K562 (cell line): ENCODE measurements around the gene TRAP1. TPM values are rescaled to one million over a fixed set of nuclear protein-coding genes. Genes with fewer than 3 reads are reported as not detected.

ENCODE experiments used
- HMGN3 ChIP-seq: IDR thresholded peaks from 2 replicates; pipeline ENCODE4 v1.6.1; 2011; ENCODE audit warnings: borderline replicate concordance, low read depth, mild to moderate bottlenecking, mixed read lengths, low read length; ENCODE audit not compliant: insufficient read length; ENCODE audit errors: extremely low read depth
- NBN ChIP-seq: fragments of 450-650 bp; IDR thresholded peaks from 2 replicates; pipeline ENCODE4 v1.6.1; 2016; ENCODE audit warnings: low read depth, mild to moderate bottlenecking
- POLR2G ChIP-seq: fragments of 200-400 bp; formaldehyde crosslinking; IDR thresholded peaks from 2 replicates; pipeline ENCODE4 v1.6.1; 2017; ENCODE audit warnings: low read depth, mild to moderate bottlenecking, antibody characterized with exemption, low read length, moderate library complexity
- RNF2 ChIP-seq: sonication (generic); IDR thresholded peaks from 2 replicates; pipeline ENCODE4 v1.6.1; 2016
- SRSF3 ChIP-seq: fragments of 200-400 bp; formaldehyde crosslinking; IDR thresholded peaks from 2 replicates; pipeline ENCODE4 v1.6.1; 2016; ENCODE audit warnings: mild to moderate bottlenecking, low read length, moderate library complexity; ENCODE audit not compliant: insufficient read depth
- ZNF12 ChIP-seq: sonication (generic); formaldehyde crosslinking; IDR thresholded peaks from 2 replicates; pipeline ENCODE4 v1.4.0; 2020; ENCODE audit warnings: mild to moderate bottlenecking, missing genetic modification reagents
- ZNF431 ChIP-seq: sonication (generic); formaldehyde crosslinking; IDR thresholded peaks from 2 replicates; pipeline ENCODE4 v1.8.0; 2022; ENCODE audit warnings: mild to moderate bottlenecking, missing genetic modification reagents
- polyA plus RNA-seq, 8 experiments: library from polyadenylated mRNA; depleted of rRNA in 4 of 8; stranded (reverse) in 5 of 8; unstranded in 3 of 8; fragments of >200 nt; fragmentation: Nextera tagmentation in 2 of 8; fragmentation: Illumina TruSeq in 1 of 8; extraction: Ambion mirVana in 2 of 8; extraction: Trizol in 1 of 8; gene quantifications; 2 replicates each; pipeline versions ENCODE4 v1.2.1 to v1.2.3, GENCODE V29; 2011 to 2014; ENCODE audit warnings: inconsistent platforms in 1 of 8, missing spikeins in 1 of 8
- total RNA-seq, 7 experiments: library from RNA; depleted of rRNA in 6 of 7; stranded (reverse); fragments of >200 nt in 6 of 7; fragmentation: Illumina TruSeq in 2 of 7; extraction: Trizol in 2 of 7; gene quantifications; 2 replicates each; pipeline versions ENCODE4 v1.2.1 to v1.2.3, GENCODE V29; 2011 to 2021; ENCODE audit warnings: low replicate concordance in 1 of 7
- TF ChIP-seq, protein P1 (sequence below): fragments of 250-450 bp; sonication (Bioruptor Pico); IDR thresholded peaks from 2 replicates; pipeline ENCODE4 v1.8.0; 2022; ENCODE audit warnings: inconsistent platforms
- TF ChIP-seq, protein P2 (sequence below): fragments of 250-450 bp; sonication (Bioruptor Pico); IDR thresholded peaks from 2 replicates; pipeline ENCODE4 v1.4.0; 2020; ENCODE audit warnings: mild to moderate bottlenecking, moderate library complexity
- TF ChIP-seq, protein P3 (sequence below), 2 experiments: IDR thresholded peaks in 1 of 2; conservative IDR thresholded peaks in 1 of 2; 2 replicates each; pipeline ENCODE4 v1.6.1; 2016; ENCODE audit warnings: low read depth in 2 of 2, mild to moderate bottlenecking in 1 of 2, missing compliant biosample characterization in 1 of 2, missing genetic modification characterization in 1 of 2, moderate library complexity in 1 of 2
- TF ChIP-seq, protein P4 (sequence below): fragments of 250-450 bp; sonication (Bioruptor Pico); IDR thresholded peaks from 2 replicates; pipeline ENCODE4 v1.6.1; 2021; ENCODE audit warnings: mild to moderate bottlenecking
- TF ChIP-seq, protein P5 (sequence below): sonication (generic); formaldehyde crosslinking; IDR thresholded peaks from 2 replicates; pipeline ENCODE4 v1.8.0; 2022; ENCODE audit warnings: mild to moderate bottlenecking, missing genetic modification reagents

The TRAP1 gene
- total and polyA plus RNA-seq, 9 of the 15 experiments (the other 6 are each of a cell fraction or from before 2014, with no cell fraction given), result 19.1 to 436 (median 301) TPM

DNA sequence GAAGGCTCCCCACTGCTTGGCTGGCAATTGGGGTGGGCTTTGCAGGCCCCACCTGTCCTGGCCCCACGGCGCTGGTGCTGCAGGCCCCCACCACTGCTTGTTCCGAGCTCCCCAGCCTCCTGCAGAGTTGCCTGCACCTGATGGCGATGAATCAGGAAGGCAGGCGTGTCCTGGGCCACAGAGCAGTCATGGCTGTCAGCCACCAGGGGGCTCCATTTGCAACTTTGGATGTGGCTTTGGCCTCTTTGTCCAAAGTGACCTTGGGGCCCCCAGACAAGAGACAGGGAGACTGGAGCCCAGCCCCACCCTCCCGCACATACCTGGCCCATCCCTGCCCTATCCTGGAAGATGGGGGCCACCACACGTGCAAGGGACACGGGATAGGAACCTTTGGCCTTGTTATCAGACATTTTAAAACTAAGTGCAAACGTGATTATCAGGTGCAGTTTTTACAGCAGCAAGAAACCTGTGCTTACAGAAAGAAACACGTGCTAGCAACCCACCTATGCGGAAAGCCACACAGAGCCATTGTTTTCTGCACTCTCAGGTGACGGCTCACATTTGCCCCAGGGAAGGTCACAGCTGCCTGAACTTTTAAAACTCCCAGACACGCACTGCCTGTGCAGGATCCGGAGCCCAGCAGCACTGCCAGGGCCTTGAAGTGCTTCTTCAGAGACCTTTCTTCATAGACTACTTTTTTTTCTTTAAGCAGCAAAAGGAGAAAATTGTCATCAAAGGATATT lies 62.9 kb downstream of the TRAP1 start, which contains the start of gene DNASE1 (continued):
- TF ChIP-seq RNF2 (no peak), SRSF3 (no peak), ZNF431 (CRISPR knock-in tag) (no peak), NBN (no peak), ZNF12 (CRISPR knock-in tag) (no peak), POLR2G (peak; percentile 69), HMGN3 (no peak)
- TF ChIP-seq, protein P1, sequence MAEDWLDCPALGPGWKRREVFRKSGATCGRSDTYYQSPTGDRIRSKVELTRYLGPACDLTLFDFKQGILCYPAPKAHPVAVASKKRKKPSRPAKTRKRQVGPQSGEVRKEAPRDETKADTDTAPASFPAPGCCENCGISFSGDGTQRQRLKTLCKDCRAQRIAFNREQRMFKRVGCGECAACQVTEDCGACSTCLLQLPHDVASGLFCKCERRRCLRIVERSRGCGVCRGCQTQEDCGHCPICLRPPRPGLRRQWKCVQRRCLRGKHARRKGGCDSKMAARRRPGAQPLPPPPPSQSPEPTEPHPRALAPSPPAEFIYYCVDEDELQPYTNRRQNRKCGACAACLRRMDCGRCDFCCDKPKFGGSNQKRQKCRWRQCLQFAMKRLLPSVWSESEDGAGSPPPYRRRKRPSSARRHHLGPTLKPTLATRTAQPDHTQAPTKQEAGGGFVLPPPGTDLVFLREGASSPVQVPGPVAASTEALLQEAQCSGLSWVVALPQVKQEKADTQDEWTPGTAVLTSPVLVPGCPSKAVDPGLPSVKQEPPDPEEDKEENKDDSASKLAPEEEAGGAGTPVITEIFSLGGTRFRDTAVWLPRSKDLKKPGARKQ (CRISPR knock-in tag), result no peak
- TF ChIP-seq, protein P2, sequence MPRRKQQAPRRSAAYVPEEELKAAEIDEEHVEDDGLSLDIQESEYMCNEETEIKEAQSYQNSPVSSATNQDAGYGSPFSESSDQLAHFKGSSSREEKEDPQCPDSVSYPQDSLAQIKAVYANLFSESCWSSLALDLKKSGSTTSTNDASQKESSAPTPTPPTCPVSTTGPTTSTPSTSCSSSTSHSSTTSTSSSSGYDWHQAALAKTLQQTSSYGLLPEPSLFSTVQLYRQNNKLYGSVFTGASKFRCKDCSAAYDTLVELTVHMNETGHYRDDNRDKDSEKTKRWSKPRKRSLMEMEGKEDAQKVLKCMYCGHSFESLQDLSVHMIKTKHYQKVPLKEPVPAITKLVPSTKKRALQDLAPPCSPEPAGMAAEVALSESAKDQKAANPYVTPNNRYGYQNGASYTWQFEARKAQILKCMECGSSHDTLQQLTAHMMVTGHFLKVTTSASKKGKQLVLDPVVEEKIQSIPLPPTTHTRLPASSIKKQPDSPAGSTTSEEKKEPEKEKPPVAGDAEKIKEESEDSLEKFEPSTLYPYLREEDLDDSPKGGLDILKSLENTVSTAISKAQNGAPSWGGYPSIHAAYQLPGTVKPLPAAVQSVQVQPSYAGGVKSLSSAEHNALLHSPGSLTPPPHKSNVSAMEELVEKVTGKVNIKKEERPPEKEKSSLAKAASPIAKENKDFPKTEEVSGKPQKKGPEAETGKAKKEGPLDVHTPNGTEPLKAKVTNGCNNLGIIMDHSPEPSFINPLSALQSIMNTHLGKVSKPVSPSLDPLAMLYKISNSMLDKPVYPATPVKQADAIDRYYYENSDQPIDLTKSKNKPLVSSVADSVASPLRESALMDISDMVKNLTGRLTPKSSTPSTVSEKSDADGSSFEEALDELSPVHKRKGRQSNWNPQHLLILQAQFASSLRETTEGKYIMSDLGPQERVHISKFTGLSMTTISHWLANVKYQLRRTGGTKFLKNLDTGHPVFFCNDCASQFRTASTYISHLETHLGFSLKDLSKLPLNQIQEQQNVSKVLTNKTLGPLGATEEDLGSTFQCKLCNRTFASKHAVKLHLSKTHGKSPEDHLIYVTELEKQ, result no peak
- TF ChIP-seq, protein P3, sequence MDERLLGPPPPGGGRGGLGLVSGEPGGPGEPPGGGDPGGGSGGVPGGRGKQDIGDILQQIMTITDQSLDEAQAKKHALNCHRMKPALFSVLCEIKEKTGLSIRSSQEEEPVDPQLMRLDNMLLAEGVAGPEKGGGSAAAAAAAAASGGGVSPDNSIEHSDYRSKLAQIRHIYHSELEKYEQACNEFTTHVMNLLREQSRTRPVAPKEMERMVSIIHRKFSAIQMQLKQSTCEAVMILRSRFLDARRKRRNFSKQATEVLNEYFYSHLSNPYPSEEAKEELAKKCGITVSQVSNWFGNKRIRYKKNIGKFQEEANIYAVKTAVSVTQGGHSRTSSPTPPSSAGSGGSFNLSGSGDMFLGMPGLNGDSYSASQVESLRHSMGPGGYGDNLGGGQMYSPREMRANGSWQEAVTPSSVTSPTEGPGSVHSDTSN (CRISPR knock-in tag; IDR thresholded peaks at IDR 0.05; ENCODE audit: low read depth), result no peak
- TF ChIP-seq, protein P3 (tag; conservative IDR thresholded peaks at IDR 0.05; ENCODE audit: low read depth), result no peak
- TF ChIP-seq, protein P4, sequence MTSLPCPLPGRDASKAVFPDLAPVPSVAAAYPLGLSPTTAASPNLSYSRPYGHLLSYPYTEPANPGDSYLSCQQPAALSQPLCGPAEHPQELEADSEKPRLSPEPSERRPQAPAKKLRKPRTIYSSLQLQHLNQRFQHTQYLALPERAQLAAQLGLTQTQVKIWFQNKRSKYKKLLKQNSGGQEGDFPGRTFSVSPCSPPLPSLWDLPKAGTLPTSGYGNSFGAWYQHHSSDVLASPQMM (CRISPR knock-in tag), result no peak
- TF ChIP-seq, protein P5, sequence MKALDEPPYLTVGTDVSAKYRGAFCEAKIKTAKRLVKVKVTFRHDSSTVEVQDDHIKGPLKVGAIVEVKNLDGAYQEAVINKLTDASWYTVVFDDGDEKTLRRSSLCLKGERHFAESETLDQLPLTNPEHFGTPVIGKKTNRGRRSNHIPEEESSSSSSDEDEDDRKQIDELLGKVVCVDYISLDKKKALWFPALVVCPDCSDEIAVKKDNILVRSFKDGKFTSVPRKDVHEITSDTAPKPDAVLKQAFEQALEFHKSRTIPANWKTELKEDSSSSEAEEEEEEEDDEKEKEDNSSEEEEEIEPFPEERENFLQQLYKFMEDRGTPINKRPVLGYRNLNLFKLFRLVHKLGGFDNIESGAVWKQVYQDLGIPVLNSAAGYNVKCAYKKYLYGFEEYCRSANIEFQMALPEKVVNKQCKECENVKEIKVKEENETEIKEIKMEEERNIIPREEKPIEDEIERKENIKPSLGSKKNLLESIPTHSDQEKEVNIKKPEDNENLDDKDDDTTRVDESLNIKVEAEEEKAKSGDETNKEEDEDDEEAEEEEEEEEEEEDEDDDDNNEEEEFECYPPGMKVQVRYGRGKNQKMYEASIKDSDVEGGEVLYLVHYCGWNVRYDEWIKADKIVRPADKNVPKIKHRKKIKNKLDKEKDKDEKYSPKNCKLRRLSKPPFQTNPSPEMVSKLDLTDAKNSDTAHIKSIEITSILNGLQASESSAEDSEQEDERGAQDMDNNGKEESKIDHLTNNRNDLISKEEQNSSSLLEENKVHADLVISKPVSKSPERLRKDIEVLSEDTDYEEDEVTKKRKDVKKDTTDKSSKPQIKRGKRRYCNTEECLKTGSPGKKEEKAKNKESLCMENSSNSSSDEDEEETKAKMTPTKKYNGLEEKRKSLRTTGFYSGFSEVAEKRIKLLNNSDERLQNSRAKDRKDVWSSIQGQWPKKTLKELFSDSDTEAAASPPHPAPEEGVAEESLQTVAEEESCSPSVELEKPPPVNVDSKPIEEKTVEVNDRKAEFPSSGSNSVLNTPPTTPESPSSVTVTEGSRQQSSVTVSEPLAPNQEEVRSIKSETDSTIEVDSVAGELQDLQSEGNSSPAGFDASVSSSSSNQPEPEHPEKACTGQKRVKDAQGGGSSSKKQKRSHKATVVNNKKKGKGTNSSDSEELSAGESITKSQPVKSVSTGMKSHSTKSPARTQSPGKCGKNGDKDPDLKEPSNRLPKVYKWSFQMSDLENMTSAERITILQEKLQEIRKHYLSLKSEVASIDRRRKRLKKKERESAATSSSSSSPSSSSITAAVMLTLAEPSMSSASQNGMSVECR (CRISPR knock-in tag), result no peak
